Activated gamma-delta T cell (primary cell): ENCODE data around the gene ZNF473.
A peak's percentile ranks its signal among the peaks of the same experiment; 100 is the strongest.

Source experiments
- DNase-seq: peaks from one replicate; lab custom pipeline; 2025; lab: John Stamatoyannopoulos, UW
- total RNA-seq, 2 donors: gene quantifications; one replicate each; lab custom pipeline; 2026; lab: John Stamatoyannopoulos, UW

Gene ZNF473
- 18.7 to 19.4 reads per million in 2 donors for total RNA-seq

- DNase-seq: peak; percentile 83
Measured at GRCh38 chr19:50025794-50026549, at the start of gene ZNF473. Gene ZNF473, plus strand, starts transcription at chr19:50026005. Its CDS starts 5,078 bp downstream, at chr19:50031083.

GRCh38 chr19:49976496-49976895, 49.3 kb upstream of the ZNF473 start:
- DNase-seq: no peak

DNA sequence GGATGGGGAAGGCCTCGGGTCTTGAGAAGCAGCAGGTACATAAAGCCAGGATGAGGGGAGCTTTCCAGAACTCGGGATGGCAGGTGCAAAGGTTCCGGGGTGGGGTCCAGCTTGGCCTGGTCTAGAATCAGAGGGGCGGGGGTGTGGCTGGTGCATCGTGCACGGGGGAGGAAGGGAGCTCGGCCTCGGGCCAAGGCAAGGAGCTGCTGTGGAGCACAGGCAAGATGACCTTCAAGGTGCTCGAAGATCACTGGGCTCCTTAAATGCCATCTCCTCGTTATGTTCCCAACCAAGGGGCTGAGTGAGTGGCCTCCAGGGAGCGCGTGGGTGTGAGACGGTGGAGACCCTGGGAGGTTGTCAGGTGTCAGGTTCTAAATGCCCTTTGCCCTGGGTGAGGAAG, 48.7 kb upstream of the ZNF473 start:
- DNase-seq: no peak

DNA sequence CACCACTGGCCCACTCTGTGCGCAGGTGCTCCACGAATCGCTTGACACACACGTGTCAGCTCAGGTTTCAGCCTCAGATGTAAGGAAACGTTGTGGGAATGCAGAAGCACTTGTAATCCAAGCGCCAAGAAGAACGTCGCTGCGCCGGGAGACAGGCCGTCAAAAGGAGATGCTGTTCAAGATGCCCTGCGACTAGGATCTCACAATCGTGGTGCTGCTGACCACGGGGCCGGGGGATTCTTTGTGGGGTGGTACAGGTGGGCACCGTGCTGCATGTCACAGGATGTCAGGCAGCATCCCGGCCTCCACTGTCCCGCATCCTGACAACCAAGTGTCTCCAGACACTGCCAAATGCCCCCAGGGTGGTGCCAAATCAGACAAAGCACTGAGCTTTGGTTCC, 47.9 kb upstream of the ZNF473 start:
- DNase-seq: no peak

GRCh38 chr19:49978324-49978723, 47.5 kb upstream of the ZNF473 start:
- DNase-seq: no peak

DNA sequence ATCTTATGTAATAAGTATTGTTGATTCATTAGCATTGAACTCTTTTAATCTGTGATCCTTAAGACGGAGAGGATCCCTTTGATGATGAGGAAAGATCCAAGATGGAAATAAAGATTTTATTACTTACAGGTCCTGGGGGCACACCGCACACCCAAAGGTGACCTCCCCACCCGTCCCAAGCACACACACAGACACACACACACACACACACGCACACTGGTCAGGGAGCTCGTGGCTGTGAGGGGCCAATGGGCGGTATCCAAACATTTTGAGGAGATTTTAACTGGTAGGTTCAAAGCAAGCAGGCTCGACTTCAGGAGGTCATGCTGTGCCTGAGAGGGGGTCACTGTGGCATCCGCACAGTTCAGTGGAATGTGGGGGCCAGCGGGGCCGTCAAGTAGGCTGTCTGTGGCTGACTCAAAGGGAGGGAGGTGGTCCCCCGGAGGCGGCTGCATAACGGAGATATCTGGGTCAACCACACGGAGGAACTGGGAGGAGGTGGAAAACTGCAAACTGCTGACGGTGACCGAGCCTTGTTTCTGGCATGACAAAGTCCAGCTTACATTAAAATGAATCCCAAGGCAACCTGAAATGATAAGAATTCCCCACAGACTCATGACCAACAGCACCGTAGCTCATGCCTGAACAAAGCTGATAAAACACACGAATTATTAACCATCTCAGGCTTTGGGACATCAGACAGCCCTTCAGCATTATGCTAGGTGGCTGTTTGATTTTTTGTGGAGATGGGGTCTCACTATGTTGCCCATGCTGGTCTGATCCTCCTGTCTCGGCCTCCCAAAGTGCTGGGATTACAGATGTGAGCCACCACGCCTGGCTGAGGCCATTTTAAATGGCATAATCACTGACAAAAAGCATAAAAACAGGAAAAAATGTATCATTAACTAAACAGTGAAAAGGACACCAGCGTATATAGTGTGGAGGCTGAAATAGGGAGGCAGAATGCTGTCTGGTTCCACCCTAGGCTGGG, 43.9 kb upstream of the ZNF473 start:
- DNase-seq: no peak

- no peak for DNase-seq
Measured at GRCh38 chr19:49983645-49984229, 42.1 kb upstream of the ZNF473 start.

- DNase-seq: no peak
Measured at GRCh38 chr19:49984491-49984890, 41.3 kb upstream of the ZNF473 start.

DNA sequence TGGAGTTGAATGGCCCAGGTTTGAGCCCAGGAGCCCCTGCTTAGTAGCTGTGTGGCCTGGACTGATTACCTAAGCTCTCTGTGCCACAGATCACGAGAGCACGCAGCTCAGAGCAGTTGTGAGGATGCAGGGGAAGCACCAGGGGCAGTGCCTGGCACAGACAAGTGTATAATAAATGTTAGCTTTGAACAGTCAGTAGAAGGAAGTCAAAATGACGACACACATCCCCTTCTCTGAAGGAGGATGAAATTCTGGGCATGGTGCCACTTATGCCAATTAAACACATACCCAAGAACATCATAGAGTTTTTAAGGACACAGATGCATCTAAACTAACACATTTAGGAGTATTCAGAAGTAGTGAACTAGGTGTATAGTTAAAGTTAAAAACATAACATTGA, 39.9 kb upstream of the ZNF473 start:
- no peak for DNase-seq

DNA sequence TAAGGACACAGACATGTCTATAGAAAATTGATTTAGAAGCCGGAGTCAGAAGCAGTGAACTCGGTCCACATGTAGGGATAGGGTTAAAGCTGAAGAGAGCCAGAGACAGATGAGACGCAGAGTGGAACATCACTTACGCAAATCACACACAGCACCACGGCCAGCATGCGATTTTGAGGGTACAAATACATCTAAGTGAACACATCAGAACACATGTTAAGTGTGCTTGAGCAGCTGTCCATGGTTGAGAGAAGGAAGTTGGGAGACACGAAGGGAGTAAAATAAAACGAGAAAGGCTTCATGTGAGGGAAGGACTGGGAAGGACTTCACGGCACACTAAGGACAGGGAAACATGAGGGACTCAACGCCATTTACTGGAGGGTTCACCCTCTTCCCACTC, 39.5 kb upstream of the ZNF473 start:
- DNase-seq: no peak

DNA sequence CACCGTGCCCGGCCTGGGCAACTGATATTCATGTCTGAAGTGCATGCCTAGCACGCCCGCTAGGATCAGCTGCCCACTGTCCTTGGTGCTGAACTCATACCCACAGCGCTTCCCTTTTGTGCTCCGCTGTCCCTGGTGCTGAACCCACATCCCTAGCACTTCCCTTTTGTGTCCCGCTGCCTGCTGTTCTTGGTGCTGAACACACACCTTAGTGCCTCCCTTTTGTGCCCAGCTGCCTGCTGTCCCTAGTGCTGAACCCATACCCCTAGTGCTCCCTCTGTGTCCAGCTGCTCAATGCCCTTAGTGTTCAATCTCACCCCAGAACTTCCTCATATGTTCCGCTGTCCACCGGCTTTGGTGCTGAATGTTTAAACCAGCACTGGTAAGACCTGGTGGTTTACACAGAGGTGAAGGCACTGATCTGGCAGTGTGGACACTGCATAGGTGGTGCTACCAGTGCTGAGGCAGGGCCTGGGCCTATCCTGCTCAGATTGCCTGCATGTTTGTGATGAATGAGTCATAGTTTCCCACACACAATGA, 38.6 kb upstream of the ZNF473 start:
- DNase-seq: no peak

DNA sequence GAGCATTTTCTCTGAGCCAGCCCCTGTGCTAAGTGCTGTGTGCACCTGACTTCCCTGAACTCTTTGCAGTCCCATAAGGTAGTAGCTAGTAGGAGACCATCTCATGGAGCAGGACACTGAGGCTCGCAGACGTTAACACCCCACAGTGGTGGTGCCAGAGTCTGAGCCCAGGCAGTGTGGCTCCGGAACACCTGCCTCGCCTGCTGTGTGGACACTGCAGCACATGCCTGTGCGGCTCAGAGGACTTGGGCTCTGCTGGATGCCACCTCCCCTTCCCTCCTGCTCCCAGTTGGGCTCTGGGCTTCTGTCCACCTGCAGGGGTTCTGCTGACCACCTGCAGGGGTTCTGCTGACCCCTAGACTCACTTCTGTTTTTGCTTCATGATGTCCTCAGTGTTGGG, 37.8 kb upstream of the ZNF473 start:
- DNase-seq: no peak

- DNase-seq: no peak
Measured at GRCh38 chr19:49988433-49988832, 37.4 kb upstream of the ZNF473 start.

- DNase-seq: no peak
Measured at GRCh38 chr19:49997709-49998108, 28.1 kb upstream of the ZNF473 start.

- DNase-seq: no peak
Measured at GRCh38 chr19:49999371-50000010, 26.3 kb upstream of the ZNF473 start.

DNA sequence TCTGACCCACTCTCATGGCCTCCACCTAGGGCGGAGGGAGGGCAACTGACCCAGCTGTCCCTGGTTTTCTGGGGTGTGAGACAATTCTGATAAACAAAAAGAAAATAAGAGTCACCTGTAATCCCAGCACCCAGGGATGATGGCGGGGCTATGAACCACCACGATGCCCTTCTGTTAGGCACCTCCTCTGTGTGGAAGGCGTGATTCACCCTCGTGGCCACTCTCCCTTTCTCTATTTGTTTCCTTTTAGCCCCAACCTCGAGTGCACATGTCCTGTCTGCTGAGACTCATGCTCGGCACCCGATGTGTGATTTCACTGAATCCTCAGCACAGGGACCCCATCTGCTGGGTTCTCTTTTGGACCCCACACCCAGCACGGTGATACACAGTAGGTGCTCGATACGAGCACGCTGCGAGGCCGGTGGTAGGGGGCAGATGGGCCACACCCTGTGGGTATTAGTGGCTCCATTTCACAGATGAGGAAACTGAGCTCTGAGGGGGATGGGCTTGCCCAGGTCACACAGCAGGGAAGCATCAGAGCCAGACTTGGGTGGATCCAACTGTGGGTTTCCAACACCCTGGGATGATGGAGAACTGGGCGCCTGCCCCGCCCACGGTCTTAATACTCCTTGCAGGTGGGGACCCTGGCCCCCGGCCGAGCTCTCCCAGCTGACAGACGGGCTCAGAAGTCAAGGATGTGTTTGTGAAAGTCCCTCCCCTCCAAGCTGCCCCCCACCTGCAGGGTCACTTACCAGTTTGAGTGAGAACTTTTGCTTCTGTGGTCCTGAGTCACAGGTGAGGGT, 25.6 kb upstream of the ZNF473 start:
- no peak for DNase-seq

GRCh38 chr19:50000841-50001557, 24.8 kb upstream of the ZNF473 start:
- DNase-seq: no peak

GRCh38 chr19:50001775-50002174, 24.0 kb upstream of the ZNF473 start:
- DNase-seq: no peak

GRCh38 chr19:50002386-50002960, 23.3 kb upstream of the ZNF473 start:
- DNase-seq: no peak
